Brain pericyte (primary cell): ENCODE results near the gene PROM2.
"Not testable (repeated sequence)": the region's sequence is repeated elsewhere in the genome, so short reads cannot be mapped to it uniquely, and the experiment has no call there.

Experiments used
- DNase-seq: peaks from one replicate; pipeline ENCODE4 v3.0.0-alpha.2; 2012; ENCODE audit warnings: low read depth, low spot score

The PROM2 gene, protein sequence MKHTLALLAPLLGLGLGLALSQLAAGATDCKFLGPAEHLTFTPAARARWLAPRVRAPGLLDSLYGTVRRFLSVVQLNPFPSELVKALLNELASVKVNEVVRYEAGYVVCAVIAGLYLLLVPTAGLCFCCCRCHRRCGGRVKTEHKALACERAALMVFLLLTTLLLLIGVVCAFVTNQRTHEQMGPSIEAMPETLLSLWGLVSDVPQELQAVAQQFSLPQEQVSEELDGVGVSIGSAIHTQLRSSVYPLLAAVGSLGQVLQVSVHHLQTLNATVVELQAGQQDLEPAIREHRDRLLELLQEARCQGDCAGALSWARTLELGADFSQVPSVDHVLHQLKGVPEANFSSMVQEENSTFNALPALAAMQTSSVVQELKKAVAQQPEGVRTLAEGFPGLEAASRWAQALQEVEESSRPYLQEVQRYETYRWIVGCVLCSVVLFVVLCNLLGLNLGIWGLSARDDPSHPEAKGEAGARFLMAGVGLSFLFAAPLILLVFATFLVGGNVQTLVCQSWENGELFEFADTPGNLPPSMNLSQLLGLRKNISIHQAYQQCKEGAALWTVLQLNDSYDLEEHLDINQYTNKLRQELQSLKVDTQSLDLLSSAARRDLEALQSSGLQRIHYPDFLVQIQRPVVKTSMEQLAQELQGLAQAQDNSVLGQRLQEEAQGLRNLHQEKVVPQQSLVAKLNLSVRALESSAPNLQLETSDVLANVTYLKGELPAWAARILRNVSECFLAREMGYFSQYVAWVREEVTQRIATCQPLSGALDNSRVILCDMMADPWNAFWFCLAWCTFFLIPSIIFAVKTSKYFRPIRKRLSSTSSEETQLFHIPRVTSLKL

DNA sequence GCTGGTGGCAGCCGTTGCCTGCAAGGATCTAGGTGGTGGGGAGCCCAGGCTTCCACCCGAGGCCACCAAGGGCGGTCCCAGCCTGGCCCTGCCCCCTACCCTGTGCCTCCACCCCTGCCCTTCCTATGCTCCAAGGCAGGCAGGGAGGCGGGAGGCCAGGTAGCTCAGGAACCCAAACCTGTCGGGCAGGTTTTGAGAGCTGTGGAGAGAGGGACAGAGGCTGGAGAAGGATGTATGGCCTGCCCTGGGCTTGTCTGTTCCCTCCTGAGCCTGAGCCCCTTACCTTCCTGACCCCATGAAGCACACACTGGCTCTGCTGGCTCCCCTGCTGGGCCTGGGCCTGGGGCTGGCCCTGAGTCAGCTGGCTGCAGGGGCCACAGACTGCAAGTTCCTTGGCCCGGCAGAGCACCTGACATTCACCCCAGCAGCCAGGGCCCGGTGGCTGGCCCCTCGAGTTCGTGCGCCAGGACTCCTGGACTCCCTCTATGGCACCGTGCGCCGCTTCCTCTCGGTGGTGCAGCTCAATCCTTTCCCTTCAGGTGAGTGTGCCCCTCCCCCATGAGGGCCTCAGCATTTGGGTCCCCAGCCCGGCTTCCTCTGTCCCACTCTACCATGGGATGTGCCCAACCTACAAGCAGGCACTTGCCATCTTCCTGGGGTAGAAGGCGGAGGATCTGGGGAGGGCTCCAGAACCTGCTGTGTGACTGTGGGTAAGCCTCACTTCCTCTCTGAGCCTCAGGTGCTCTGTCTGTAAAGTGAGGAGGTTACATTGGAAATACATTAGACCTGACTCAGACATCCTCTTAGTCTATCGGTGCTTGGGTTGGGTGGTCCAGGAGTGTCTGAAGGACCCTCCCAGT lies at the start of gene PROM2:
Gene PROM2 (plus strand): TSS at position 159 of the 860 bp plus-strand sequence. CDS start 137 bp downstream, at position 296.
- DNase-seq = no peak

DNA sequence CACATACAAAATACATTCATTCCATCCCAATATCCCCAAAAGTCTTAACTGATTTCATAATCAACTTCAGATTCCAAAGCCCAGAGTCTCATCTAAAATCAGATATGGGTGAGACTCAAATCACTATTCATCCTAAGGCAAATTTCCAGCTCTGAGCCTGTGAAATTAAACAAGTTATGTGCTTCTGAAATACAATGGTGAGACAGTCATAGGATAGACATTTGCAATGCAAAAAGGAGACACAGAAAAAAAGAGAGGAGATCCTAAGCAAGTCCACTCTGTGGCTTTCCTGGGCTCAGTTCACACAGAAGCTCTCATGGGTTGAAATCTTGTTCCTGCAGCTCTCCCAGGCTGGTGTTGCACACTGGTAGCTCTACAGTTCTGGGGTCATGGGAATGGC lies 48.6 kb upstream of the PROM2 start:
- DNase-seq = no peak

- no peak for DNase-seq
Observed at GRCh38 chr2:95231723-95232122, 42.5 kb upstream of the PROM2 start.

DNA sequence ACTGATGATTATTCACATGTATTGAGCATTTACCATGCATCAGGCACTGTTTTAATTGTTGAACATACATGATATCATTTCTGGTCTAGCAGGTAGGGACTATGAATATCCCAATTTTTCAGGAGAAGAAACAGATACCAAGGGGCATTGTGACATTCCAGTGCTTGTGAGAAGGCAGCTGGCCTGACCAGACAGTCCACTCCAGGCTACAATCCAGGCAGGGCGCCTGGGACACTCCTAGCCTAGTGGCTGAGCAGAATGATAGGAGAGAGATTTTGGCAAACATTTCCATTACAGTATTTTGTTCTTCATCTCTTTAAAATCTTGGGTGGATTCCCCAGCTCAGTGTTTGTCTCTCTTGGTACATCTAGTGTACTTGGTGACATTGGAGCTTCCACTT lies 42.0 kb upstream of the PROM2 start:
- no peak for DNase-seq

DNA sequence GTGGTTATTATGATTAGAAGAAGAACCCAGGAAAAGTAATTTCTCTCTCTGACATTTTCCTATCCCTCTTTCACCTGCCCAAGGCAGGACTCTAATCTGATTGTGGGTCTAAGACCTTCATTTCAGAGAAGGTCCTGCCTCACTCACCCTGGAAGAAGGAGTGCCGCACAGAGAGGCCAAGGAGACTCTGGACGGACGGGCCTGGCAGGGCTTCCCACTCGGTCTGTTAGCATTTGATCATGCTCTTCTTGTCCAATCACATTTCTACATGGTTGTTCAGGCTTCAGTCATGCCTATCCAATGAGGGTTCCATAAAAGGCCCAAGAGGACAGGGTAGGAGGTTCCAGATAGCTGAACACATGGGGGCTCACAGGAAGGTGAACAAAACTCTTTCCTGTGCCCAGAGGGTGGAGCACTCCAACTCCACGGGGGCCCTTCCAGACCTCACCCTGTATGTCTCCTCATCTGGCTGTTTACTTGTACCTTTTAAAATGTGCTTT lies 39.9 kb upstream of the PROM2 start:
- DNase-seq = no peak

DNA sequence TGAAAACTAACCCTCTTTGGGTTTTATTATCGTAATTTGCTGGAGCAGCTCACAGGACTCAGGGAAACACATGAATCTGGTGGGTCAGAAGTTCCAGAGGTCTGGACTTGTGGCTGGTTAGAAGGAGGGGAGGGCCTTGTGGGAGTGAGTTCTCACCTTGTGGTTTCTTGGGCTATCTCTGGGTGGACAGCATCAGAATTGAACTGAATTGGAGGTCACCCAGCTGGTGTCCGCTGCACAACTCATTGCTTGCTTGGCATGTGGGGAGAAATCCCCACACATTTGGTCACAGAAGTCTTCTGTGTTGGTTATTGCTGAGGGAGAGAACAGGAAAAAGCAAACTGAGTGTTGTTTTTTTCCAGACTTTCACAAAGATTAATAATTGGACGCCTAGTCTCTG lies 39.4 kb upstream of the PROM2 start:
- no peak for DNase-seq

GRCh38 chr2:95238131-95238530 lies 36.1 kb upstream of the PROM2 start:
- DNase-seq = no peak

DNA sequence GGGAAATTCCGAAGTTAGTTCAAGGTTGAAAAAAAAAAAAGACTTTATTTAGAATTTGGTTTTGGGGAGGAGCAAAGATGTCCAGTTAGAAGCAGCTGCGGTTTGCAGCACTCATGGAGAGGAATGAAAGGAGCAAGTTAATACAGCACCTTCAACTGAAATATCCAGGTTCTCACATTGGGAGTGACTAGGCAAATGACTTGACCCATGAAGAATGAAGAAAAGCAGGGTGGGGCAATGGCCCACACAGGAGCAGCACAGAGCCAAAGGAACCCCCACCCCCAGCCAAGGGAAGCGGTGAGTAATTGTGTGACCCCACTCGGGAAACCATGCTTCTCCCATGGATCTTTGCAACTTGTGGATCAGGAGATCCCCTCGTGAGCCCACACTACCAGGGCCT lies 34.2 kb upstream of the PROM2 start:
- no peak for DNase-seq

GRCh38 chr2:95240556-95240955 lies 33.7 kb upstream of the PROM2 start:
- no peak for DNase-seq

DNA sequence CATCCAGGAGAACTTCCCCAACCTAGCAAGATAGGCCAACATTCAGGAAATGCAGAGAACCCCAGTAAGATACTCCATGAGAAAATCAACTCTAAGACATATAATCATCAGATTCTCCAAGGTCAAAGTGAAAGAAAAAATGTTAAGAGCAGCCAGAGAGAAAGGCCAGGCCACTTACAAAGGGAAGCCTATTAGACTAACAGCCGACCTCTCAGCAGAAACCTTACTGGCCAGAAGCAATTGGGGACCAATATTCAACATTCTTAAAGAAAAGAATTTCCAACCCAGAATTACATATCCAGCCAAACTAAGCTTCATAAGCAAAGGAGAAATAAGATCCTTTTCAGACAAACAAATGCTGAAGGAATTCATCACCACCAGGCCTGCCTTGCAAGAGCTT lies 32.2 kb upstream of the PROM2 start:
- DNase-seq = not testable (repeated sequence)

GRCh38 chr2:95258271-95258670 lies 16.0 kb upstream of the PROM2 start:
- no peak for DNase-seq

DNA sequence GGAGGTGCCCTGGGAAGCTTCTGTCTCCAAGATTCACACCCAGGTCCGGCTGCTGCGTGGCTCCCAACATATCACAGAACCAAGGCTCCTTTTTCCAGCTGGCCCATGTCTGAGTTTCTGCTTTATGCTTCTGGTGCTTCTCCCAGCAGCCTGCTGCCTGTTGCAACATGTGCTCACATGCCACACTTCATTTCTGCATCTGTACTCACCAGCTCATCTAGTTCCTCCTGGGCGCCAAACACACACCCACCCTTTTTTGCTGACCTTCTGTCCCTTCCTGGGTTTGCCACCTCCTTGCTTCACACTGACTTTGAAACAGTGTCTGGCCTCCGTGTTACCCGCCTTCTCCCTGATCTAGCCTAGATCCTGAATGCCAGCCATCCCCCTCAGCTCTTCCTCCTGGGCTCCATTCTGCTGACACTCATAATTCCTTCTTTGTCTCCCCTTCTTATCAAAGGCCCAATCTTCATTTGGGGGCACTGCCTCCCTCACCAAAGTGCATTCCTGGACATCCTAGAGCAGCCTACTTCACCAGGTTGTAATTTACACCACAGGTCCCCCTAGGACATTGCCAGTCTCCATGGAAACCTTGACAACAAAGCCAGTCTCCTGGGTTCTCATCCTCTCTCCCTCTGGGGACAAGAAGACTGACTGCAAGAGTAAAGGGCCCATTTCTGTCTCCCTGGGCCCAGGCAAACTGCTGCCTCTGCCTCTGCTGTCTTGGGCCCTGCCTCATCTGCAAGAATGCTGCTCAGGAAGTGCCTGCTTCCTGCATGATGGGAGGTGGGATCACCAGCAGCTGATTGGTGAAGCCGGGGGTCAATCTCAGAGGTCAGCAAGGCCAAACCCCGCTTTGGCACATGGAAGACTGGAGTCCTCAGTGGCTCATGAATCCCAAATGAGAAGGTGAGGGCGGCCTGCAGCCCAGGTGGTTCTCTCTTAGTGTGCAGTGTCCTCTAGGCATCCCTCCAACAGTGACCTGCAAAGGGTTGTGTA lies 13.9 kb upstream of the PROM2 start:
- no peak for DNase-seq

DNA sequence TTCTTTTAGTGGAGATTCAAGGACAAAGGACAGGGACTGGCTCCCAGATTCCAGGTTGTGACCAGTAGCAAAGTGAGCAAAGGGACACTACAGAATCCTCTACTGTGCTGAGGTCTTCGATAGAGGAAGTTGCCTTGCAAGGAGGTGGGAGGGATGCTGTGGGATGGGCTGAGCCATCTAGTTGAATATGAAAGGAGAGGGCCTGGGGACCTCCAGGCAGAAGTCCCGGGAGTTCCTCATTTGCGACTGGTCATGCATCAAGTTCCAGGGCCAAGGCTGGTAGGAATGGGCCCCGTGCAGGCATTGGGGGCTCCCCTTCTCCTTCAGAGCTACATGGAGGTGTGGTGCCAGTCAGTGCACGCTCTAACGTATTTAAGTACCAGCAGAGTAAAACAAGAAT lies 12.6 kb upstream of the PROM2 start:
- no peak for DNase-seq

DNA sequence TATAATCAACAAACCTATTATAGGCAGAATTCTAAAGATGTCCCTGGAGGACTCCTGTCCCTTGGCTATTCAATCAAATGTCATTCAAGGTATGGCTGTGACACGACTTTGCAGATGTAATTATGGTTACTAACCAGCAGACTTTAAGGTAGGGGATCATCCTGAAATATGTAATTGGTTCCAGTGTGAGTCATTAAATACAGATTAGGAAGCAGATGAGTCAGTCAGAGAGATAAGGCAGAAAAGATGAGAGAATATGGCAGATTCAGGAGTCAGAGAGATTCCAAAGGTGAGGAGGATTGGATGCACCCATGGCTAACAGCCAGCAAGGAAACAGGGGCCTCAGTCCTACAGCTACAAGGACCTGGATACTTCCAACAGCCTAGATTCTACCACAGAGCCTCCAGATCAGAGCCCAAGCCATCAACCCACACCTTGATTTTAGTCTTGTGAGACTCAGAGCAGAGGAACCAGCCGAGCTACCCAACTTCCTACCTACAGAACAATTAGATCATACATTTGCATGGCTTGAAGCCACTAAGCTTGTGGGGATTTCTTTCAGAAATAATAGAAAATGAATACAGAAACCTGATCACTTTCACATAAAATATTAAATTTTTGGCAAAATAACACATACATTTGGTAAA lies 11.2 kb upstream of the PROM2 start:
- DNase-seq = no peak

DNA sequence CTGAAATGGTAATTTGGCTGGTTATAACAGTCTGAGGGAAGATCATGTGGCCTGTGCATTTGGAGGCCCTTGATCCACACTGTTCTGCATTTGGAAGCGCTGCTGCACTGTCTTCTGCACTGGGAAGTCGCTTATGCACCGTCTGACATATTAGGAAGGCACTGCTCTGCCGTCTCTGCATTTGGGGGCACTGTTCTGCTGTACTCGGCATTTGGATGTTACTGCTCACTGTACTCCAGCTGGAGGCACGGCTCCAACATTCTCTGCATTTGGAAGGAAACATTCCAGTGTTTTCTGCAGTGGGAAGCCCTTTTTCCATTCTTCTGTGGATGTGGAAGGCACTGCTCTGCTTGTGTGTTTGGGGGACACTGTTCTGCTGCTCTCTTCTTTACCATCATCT lies 9.6 kb upstream of the PROM2 start:
- no peak for DNase-seq

- DNase-seq = no peak
Observed at GRCh38 chr2:95265182-95265581, 9.1 kb upstream of the PROM2 start.

- DNase-seq = no peak
Observed at GRCh38 chr2:95266781-95267430, 7.3 kb upstream of the PROM2 start.

GRCh38 chr2:95267458-95268210 lies 6.6 kb upstream of the PROM2 start:
- DNase-seq = no peak
